ENCODE results near the gene ROMO1. TPM values are rescaled to one million over a fixed set of nuclear protein-coding genes. Genes with fewer than 3 reads are reported as not detected.
"Not testable (repeated sequence)": the region's sequence is repeated elsewhere in the genome, so short reads cannot be mapped to it uniquely, and the experiment has no call there.

Gene ROMO1
- total RNA-seq, 2 donors from 2014 or later, result 93.0 to 134 TPM

- Mint-ChIP-seq H3K4me3 (peak overlapping the region; percentile 90), H3K4me1 (peaks cover 40% of the 10 kb centered on the region), H3K27me3 (no peaks in the 10 kb centered on the region), H3K27ac (peak overlapping the region; percentile 91), H3K36me3 (ENCODE audit: low read depth) (peaks cover 90% of the 10 kb centered on the region), H3K9me3 (no peaks in the 10 kb centered on the region)
- ATAC-seq (replicated peaks), result no peak
Measured at GRCh38 chr20:35738410-35739179, 39.4 kb downstream of the ROMO1 start.

GRCh38 chr20:35739294-35740163 lies 40.3 kb downstream of the ROMO1 start:
- Mint-ChIP-seq H3K27me3 (no peaks in the 10 kb centered on the region), H3K9me3 (no peaks in the 10 kb centered on the region), H3K27ac (peak overlapping the region; percentile 98), H3K4me3 (peak overlapping the region; percentile 90), H3K4me1 (peaks cover 36% of the 10 kb centered on the region), H3K36me3 (ENCODE audit: low read depth) (peaks cover 81% of the 10 kb centered on the region)
- no peak for ATAC-seq (replicated peaks)

- ATAC-seq (replicated peaks), result peak; percentile 89
- Mint-ChIP-seq H3K27me3 (no peaks in the 10 kb centered on the region), H3K36me3 (ENCODE audit: low read depth) (peaks cover 55% of the 10 kb centered on the region), H3K4me1 (peaks cover 28% of the 10 kb centered on the region), H3K27ac (peak within 1 kb of the TSS; percentile 98), H3K9me3 (no peaks in the 10 kb centered on the region), H3K4me3 (peak within 1 kb of the TSS; percentile 90)
Measured at GRCh38 chr20:35741892-35742740, 42.9 kb downstream of the ROMO1 start, which contains the start of gene RBM39. RBM39 (minus strand) TSS chr20:35742260; CDS start chr20:35740874, 1,386 bp downstream.

GRCh38 chr20:35742741-35743523 lies 43.7 kb downstream of the ROMO1 start:
- no peaks in the 10 kb centered on the region for H3K27me3 Mint-ChIP-seq
- H3K27ac Mint-ChIP-seq, result peak overlapping the region; percentile 98
- H3K4me1 Mint-ChIP-seq, result peaks cover 28% of the 10 kb centered on the region
- H3K4me3 Mint-ChIP-seq, result peak overlapping the region; percentile 90
- H3K9me3 Mint-ChIP-seq, result no peaks in the 10 kb centered on the region
- H3K36me3 Mint-ChIP-seq (ENCODE audit: low read depth), result peaks cover 47% of the 10 kb centered on the region
- no peak for ATAC-seq (replicated peaks)

- no peaks in the 10 kb centered on the region for H3K9me3 Mint-ChIP-seq
- H3K4me1 Mint-ChIP-seq, result peaks cover 20% of the 10 kb centered on the region
- peak overlapping the region; percentile 90 for H3K4me3 Mint-ChIP-seq
- ATAC-seq (replicated peaks), result peak; percentile 10
- peaks cover 38% of the 10 kb centered on the region for H3K36me3 Mint-ChIP-seq (ENCODE audit: low read depth)
- no peaks in the 10 kb centered on the region for H3K27me3 Mint-ChIP-seq
- H3K27ac Mint-ChIP-seq, result peak overlapping the region; percentile 98
Measured at GRCh38 chr20:35743693-35744491, 44.7 kb downstream of the ROMO1 start.

- H3K27me3 Mint-ChIP-seq; H3K9me3 Mint-ChIP-seq; ATAC-seq (replicated peaks): not testable (repeated sequence)
- Mint-ChIP-seq H3K27ac (peak overlapping the region; percentile 98), H3K4me1 (peaks cover 17% of the 10 kb centered on the region), H3K36me3 (ENCODE audit: low read depth) (peaks cover 32% of the 10 kb centered on the region), H3K4me3 (peak overlapping the region; percentile 90)
Measured at GRCh38 chr20:35744492-35744841, 45.3 kb downstream of the ROMO1 start.

Other genes with a start within 250 kb of the ROMO1 start
- 10 to 100 TPM; 77.8 to 88.3 TPM for gene CEP250, start 243.8 kb upstream of the ROMO1 start, total RNA-seq
- gene C20orf173, start 169.8 kb upstream of the ROMO1 start, total RNA-seq, result not detected
- 100 to 1,000 TPM; 133 to 142 TPM for gene ERGIC3, start 157.3 kb upstream of the ROMO1 start, total RNA-seq
- gene SPAG4, start 83.6 kb upstream of the ROMO1 start, total RNA-seq, result 10 to 100 TPM in 1 of 2 donors, 1 to 10 TPM in 1; 7.2 to 52.4 TPM
- gene CPNE1, start 34.5 kb upstream of the ROMO1 start, total RNA-seq, result 100 to 1,000 TPM; 269 to 280 TPM
- 100 to 1,000 TPM; 106 to 116 TPM for gene RBM12, start 34.5 kb upstream of the ROMO1 start, total RNA-seq
- 10 to 100 TPM; 41.1 to 49.2 TPM for gene NFS1, start 53 bp upstream of the ROMO1 start, total RNA-seq
- gene RBM39, start 42.9 kb downstream of the ROMO1 start, total RNA-seq, result 100 to 1,000 TPM; 295 to 359 TPM
- gene PHF20, start 72.6 kb downstream of the ROMO1 start, total RNA-seq, result 10 to 100 TPM; 70.3 to 73.0 TPM